SK-N-SH treated with all-trans-retinoic acid at 6 μM for 48 hours (cell line): ENCODE results near the gene MNT.
A peak's percentile ranks its signal among the peaks of the same experiment; 100 is the strongest.
"Not testable (repeated sequence)": the region's sequence is repeated elsewhere in the genome, so short reads cannot be mapped to it uniquely, and the experiment has no call there.

Experiments used
- ATAC-seq: fragments of 200-7000 bp; cut with Tn5 transposase; 3 replicates; pipeline ENCODE4 v1.9.1; 2020; ENCODE audit warnings: mild to moderate bottlenecking, moderate library complexity
- GLIS3 ChIP-seq: fragments of 250-450 bp; sonication (Bioruptor Pico); IDR thresholded peaks from 2 replicates; pipeline ENCODE4 v1.5.0; 2020; ENCODE audit warnings: mild to moderate bottlenecking, moderate library complexity
- PPARA ChIP-seq: fragments of 250-450 bp; sonication (Bioruptor Pico); IDR thresholded peaks from 2 replicates; pipeline ENCODE4 v1.5.0; 2020; ENCODE audit warnings: mild to moderate bottlenecking, borderline replicate concordance
- TCF4 ChIP-seq: fragments of 250-450 bp; sonication (Bioruptor Pico); IDR thresholded peaks from 2 replicates; pipeline ENCODE4 v1.8.0; 2021; ENCODE audit warnings: mild to moderate bottlenecking, moderate library complexity, borderline replicate concordance
- ZFP30 ChIP-seq: fragments of 450-650 bp; formaldehyde crosslinking; IDR thresholded peaks from 2 replicates; pipeline ENCODE4 v1.5.0; 2022; ENCODE audit warnings: mild to moderate bottlenecking, moderate library complexity
- TF ChIP-seq, protein P1 (sequence below): fragments of 250-450 bp; sonication (Bioruptor Pico); IDR thresholded peaks from 2 replicates; pipeline ENCODE4 v1.5.0; 2020; ENCODE audit warnings: mild to moderate bottlenecking, moderate library complexity
- TF ChIP-seq, protein P2 (sequence below): fragments of 250-450 bp; sonication (Bioruptor Pico); IDR thresholded peaks from 2 replicates; pipeline ENCODE4 v1.8.0; 2020; ENCODE audit warnings: mild to moderate bottlenecking, moderate library complexity, borderline replicate concordance
- TF ChIP-seq, protein P3 (sequence below): fragments of 250-450 bp; sonication (Bioruptor Pico); IDR thresholded peaks from 2 replicates; pipeline ENCODE4 v1.5.1; 2021; ENCODE audit warnings: mild to moderate bottlenecking, moderate library complexity
- TF ChIP-seq, protein P4 (sequence below): fragments of 250-450 bp; sonication (Bioruptor Pico); IDR thresholded peaks from 2 replicates; pipeline ENCODE4 v1.5.1; 2020; ENCODE audit warnings: low read depth, mild to moderate bottlenecking, moderate library complexity
- TF ChIP-seq, protein P5 (sequence below): fragments of 250-450 bp; sonication (Bioruptor Pico); IDR thresholded peaks from 2 replicates; pipeline ENCODE4 v1.8.0; 2021; ENCODE audit warnings: low read depth, mild to moderate bottlenecking, moderate library complexity, borderline replicate concordance

Gene MNT, protein sequence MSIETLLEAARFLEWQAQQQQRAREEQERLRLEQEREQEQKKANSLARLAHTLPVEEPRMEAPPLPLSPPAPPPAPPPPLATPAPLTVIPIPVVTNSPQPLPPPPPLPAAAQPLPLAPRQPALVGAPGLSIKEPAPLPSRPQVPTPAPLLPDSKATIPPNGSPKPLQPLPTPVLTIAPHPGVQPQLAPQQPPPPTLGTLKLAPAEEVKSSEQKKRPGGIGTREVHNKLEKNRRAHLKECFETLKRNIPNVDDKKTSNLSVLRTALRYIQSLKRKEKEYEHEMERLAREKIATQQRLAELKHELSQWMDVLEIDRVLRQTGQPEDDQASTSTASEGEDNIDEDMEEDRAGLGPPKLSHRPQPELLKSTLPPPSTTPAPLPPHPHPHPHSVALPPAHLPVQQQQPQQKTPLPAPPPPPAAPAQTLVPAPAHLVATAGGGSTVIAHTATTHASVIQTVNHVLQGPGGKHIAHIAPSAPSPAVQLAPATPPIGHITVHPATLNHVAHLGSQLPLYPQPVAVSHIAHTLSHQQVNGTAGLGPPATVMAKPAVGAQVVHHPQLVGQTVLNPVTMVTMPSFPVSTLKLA

DNA sequence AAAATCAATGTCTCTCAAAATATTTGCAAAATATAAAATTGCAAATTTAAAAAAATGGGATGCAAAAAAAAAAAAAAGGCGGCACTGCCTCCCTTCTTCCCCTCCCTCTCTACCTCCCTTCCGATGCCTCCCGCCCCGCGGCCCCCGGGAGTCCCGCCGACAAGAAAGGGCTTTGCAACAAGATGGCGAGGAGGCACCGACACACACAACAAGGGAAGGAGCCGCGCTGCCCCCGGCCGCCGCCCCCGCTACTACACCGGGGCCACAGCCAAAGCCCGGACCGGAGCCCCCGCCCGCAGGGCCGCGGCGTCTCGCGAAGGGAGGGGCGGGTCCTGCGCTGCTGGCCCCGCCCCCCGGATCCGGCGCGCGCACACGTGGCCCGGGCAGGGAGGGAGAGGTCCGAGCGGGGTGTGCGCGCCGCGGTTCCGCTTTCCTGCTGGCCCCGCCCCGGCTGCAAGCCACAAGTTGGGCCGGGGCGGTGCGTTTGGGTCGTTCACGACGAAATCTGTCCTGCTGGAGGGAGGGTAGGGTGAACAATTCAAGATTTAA is at the start of gene MNT:
Gene MNT, minus strand, starts transcription at position 184 of the 549 bp plus-strand sequence. CDS start 348 bp downstream, outside the sequence.
- peak; percentile 21 for ATAC-seq
- no peak for TF ChIP-seq PPARA (CRISPR knock-in tag)
- TF ChIP-seq, protein P1, sequence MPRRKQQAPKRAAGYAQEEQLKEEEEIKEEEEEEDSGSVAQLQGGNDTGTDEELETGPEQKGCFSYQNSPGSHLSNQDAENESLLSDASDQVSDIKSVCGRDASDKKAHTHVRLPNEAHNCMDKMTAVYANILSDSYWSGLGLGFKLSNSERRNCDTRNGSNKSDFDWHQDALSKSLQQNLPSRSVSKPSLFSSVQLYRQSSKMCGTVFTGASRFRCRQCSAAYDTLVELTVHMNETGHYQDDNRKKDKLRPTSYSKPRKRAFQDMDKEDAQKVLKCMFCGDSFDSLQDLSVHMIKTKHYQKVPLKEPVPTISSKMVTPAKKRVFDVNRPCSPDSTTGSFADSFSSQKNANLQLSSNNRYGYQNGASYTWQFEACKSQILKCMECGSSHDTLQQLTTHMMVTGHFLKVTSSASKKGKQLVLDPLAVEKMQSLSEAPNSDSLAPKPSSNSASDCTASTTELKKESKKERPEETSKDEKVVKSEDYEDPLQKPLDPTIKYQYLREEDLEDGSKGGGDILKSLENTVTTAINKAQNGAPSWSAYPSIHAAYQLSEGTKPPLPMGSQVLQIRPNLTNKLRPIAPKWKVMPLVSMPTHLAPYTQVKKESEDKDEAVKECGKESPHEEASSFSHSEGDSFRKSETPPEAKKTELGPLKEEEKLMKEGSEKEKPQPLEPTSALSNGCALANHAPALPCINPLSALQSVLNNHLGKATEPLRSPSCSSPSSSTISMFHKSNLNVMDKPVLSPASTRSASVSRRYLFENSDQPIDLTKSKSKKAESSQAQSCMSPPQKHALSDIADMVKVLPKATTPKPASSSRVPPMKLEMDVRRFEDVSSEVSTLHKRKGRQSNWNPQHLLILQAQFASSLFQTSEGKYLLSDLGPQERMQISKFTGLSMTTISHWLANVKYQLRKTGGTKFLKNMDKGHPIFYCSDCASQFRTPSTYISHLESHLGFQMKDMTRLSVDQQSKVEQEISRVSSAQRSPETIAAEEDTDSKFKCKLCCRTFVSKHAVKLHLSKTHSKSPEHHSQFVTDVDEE (CRISPR knock-in tag), result peak; percentile 40; the same call in 1 of the 2 replicates
- TF ChIP-seq, protein P2, sequence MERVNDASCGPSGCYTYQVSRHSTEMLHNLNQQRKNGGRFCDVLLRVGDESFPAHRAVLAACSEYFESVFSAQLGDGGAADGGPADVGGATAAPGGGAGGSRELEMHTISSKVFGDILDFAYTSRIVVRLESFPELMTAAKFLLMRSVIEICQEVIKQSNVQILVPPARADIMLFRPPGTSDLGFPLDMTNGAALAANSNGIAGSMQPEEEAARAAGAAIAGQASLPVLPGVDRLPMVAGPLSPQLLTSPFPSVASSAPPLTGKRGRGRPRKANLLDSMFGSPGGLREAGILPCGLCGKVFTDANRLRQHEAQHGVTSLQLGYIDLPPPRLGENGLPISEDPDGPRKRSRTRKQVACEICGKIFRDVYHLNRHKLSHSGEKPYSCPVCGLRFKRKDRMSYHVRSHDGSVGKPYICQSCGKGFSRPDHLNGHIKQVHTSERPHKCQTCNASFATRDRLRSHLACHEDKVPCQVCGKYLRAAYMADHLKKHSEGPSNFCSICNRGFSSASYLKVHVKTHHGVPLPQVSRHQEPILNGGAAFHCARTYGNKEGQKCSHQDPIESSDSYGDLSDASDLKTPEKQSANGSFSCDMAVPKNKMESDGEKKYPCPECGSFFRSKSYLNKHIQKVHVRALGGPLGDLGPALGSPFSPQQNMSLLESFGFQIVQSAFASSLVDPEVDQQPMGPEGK (CRISPR knock-in tag), result no peak
- TF ChIP-seq, protein P3, sequence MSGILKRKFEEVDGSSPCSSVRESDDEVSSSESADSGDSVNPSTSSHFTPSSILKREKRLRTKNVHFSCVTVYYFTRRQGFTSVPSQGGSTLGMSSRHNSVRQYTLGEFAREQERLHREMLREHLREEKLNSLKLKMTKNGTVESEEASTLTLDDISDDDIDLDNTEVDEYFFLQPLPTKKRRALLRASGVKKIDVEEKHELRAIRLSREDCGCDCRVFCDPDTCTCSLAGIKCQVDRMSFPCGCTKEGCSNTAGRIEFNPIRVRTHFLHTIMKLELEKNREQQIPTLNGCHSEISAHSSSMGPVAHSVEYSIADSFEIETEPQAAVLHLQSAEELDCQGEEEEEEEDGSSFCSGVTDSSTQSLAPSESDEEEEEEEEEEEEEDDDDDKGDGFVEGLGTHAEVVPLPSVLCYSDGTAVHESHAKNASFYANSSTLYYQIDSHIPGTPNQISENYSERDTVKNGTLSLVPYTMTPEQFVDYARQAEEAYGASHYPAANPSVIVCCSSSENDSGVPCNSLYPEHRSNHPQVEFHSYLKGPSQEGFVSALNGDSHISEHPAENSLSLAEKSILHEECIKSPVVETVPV (CRISPR knock-in tag), result no peak
- TF ChIP-seq, protein P4, sequence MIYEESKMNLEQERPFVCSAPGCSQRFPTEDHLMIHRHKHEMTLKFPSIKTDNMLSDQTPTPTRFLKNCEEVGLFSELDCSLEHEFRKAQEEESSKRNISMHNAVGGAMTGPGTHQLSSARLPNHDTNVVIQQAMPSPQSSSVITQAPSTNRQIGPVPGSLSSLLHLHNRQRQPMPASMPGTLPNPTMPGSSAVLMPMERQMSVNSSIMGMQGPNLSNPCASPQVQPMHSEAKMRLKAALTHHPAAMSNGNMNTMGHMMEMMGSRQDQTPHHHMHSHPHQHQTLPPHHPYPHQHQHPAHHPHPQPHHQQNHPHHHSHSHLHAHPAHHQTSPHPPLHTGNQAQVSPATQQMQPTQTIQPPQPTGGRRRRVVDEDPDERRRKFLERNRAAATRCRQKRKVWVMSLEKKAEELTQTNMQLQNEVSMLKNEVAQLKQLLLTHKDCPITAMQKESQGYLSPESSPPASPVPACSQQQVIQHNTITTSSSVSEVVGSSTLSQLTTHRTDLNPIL (CRISPR knock-in tag), result no peak

DNA sequence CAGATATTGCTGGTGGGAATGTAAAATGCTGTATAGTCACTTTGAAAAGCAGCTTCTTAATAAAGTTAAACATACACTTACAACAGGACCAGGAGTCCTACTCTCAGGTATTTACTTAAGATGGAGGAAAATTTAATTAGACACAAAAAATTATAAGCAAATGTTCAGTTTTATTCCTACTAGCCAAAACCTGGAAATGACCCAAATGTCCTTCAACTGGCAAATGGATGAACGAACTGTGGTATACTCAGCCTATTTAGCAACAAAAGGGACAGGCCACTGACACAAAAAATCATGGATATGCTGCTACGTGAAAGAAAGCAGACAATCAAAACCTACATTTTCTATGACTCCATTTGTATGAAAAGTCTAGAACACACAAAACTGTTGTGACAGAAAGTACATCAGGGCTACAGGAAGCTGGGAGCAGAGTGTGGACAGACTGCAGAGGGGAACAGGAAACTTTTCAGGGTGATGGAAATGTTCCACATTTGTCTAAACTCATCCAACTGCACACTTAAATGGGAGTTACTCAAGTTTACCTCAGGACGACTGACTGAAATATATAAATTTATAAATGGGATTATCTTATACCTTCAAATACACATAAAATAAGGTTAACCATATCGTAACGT is 49.3 kb upstream of the MNT start:
- TF ChIP-seq ZFP30 (CRISPR knock-in tag), result no peak
- TF ChIP-seq, protein P5, sequence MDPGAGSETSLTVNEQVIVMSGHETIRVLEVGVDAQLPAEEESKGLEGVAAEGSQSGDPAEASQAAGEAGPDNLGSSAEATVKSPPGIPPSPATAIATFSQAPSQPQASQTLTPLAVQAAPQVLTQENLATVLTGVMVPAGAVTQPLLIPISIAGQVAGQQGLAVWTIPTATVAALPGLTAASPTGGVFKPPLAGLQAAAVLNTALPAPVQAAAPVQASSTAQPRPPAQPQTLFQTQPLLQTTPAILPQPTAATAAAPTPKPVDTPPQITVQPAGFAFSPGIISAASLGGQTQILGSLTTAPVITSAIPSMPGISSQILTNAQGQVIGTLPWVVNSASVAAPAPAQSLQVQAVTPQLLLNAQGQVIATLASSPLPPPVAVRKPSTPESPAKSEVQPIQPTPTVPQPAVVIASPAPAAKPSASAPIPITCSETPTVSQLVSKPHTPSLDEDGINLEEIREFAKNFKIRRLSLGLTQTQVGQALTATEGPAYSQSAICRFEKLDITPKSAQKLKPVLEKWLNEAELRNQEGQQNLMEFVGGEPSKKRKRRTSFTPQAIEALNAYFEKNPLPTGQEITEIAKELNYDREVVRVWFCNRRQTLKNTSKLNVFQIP (CRISPR knock-in tag), result no peak
- ATAC-seq, result no peak

DNA sequence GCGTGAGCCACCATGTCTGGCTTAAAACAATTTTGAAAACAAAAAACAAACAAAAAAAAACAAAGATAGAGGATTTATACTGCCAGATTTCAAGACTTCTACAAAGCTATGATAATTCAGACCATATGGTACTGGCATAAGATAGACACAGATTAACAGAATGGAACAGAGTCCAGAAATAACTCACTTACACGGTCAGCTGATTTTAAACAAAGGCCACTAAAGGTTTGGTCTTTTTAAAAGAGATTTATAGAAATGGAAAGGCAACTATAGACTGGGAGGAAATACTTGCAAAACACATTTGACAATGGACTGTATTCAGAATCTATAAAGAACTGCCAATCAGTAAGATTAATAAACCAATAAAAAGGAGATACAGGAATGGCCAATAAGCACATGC is 48.6 kb upstream of the MNT start:
- ATAC-seq, result peak; percentile 78

DNA sequence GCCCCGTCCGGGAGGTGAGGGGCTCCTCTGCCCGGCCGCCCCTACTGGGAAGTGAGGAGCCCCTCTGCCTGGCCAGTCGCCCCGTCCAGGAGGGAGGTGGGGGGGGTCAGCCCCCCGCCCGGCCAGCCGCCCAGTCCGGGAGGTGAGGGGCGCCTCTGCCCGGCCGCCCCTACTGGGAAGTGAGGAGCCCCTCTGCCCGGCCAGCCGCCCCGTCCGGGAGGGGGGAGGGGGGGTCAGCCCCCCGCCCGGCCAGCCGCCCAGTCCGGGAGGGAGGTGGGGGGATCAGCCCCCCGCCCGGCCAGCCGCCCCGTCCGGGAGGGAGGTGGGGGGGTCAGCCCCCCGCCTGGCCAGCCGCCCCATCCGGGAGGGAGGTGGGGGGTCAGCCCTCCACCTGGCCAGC is 46.6 kb upstream of the MNT start:
- ATAC-seq, result not testable (repeated sequence)

More for the DNA sequence above, 48.6 kb upstream of the MNT start:
- TF ChIP-seq GLIS3 (no peak), TCF4 (CRISPR knock-in tag) (peak; percentile 65)

DNA sequence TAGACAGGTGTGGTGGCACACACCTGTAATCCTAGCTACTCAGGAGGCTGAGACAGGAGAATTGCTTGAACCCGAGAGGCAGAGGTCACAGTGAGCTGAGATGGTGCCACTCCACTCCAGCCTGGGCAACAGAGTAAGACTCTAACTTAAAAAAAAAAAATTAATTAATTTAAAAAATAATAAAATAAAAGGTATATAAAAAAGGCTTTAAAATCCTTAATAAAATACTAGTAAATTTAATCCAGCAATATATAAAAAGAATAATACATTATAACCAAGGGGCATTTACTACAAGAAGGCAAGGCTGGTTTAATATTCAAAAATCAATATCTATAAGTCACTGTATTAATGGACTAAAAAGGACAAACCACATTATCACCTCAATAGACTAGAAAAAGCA is 44.8 kb upstream of the MNT start:
- ATAC-seq, result no peak
- TF ChIP-seq, protein P3 (CRISPR knock-in tag), result no peak
- TF ChIP-seq PPARA (CRISPR knock-in tag), result no peak
- TF ChIP-seq, protein P2 (CRISPR knock-in tag), result no peak
- TF ChIP-seq GLIS3, result no peak
- TF ChIP-seq, protein P1 (CRISPR knock-in tag), result no peak
- TF ChIP-seq ZFP30 (CRISPR knock-in tag), result no peak
- TF ChIP-seq, protein P5 (CRISPR knock-in tag), result no peak
